ENCODE results near the gene CTXN1. TPM values are rescaled to one million over a fixed set of nuclear protein-coding genes. Genes with fewer than 3 reads are reported as not detected.
A peak's percentile ranks its signal among the peaks of the same experiment; 100 is the strongest.
"Not testable (repeated sequence)": the region's sequence is repeated elsewhere in the genome, so short reads cannot be mapped to it uniquely, and the experiment has no call there.

CTXN1 gene
- 3.1 and 7.0 TPM in 2 replicates for total RNA-seq (2014; rRNA removed; shearing (Covaris generic))
- polyA plus RNA-seq (2015; cell fraction: cytosol; rRNA removed), result 9.2 and 16.3 TPM in 2 replicates
- polyA plus RNA-seq (2015; cell fraction: nucleus; rRNA removed), result 1.8 and 3.0 TPM in 2 replicates

DNA sequence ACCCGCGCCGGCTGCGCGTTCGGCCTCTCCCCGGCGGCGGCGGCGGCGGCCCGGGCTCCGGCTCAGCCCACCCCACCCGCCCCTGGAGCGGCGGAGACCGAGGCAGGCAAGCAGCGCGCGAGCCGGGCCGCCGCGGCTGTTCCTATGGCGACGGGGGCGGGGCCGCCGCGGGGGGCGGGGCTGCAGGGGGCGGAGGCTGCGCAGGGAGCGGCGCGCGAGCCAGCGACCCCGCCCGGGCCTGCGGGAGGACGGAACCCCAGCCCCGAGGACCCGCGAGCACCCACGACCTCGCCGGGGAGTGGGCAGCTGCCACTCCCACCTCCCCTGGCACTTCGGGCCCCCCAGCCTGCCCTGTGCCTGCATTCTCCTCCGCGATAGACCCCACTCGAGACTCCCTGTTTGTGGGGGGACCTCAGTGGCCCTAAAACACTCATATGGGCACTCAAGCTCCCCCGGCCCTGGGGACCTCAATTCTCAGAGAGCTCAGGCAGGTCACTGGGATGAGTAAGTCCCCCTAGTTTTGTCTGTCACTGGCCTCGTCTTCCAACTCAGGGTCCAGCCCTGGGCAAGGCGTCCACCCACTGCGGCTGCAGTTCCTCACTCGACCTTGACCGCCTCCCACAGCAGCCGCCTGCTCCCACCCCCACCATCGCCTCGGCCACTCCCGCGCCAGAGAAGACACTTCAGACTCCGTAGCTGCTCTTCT is at the start of gene CTXN1:
CTXN1 (minus strand) TSS at position 115 of the 706 bp plus-strand sequence. CDS start 597 bp downstream, outside the sequence.
- no peak for DNase-seq (ENCODE audit: low read depth)

DNA sequence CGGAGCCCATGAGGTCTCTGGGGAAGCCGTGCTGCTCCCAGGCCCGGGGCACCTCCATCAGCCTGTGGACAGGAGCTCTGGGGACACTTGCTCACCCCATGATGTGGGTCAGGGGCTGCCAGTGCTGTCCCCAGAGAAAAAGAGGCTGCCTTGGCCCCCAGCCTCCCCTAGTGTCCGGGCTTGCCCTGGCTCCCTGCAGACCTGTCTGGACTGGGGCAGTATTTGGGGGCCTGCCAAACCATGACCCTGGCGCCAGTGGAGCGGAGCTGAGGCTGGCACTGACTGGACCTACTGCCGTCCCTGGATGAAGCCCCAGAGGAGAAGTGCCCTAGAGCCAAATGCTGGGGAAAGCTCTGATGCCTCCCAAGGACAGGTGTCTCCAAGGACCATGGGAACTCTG is 49.1 kb upstream of the CTXN1 start:
- DNase-seq (ENCODE audit: low read depth), result no peak

DNA sequence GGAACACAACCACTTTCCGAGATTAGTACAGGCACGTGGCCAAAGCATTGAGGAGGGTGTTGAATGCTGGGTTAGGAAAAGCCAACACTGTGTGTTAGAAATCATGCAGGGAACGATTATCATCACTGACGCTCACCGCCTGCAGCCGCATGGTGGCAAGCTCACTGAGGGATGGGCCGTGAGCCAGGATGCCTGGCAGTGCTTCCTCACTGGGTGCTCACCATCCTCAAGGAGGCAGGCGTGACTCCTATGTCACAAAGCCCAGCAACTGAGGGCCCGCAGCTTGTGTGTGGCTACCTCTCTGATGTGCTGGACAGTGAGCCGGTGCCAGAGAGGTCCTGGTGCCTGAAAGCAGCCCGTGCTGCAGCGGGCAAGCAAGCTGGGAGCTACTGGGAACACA is 47.9 kb upstream of the CTXN1 start:
- no peak for DNase-seq (ENCODE audit: low read depth)

DNA sequence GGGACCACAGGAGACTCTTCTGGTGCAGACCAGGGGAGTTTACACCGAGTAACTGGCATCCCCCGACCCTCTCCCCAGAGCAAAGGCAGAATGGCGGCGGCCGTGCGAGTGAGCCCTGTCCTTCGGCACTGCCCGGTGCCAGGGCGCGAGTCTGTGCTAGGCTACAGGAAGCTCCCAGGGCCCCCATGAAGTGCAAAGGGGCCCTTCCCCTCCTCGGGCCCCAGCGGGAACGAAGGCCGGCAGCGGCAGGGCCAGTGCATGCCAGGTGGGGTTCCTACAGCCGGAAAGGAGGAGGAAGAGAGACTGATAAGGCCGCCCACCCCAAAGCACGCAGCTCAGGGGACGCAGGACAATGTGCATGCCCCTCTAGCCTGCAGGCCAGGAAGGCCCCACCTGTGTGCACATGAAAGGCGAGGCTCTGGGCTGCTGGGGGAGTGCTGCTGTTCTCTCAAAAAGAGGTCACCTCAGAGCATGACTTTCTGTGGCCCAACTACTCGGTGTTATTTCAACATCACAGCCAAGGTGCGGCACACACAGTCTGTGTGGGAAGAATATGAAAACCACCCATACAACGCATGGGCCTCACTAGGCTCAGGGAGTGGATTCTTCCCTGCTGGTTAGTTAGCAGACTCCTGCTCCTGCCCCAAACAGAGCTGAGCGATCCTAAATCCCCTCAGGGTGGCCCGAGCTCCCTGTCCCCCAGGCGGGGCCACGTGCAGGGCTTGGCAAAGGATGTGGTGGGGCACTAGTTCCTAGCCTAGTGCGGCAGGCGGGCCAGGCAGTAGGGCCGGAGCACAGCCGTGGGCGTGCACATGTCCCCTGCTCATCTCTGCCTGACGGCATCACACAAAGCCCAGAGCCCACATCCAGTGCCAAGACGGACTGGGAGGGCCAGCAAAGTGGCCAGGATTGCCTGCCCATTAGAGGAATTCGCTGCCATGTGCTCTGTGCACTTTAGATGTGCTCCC is 45.9 kb upstream of the CTXN1 start:
- no peak for DNase-seq (ENCODE audit: low read depth)

DNA sequence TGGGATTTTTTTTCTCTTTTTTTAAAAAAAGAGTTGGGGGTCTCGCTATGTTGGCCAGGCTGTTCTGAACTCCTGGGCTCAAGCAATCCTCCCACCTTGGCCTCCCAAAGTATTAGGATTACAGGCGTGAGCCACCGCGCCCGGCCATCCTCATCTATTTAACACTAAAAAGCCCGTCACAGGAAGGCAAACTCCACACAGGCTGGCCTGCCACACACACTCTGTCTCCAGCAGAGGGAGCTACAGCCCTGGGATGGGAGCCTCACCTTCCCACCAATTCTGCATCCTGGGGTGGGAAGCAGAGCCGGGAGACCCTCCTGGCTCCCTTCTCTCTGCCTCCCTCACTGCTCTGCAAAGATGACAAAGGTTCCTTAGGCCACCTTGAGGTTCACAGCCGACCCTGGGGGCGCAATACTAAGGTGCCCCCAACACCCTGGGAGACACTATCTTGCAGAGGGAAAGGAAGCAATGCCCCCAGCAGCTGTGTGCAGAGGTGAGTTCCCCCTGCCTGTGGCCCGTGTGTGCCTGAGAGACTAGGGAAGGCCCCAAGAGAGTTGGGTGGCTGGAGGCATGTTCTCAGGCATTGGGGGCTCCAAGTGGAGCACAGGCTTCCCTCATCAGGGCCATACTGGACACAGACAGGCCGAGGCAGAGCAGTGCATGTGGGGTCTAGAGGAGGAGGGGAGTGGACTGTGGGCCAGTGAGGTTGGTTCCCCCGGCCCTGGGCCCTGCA is 44.9 kb upstream of the CTXN1 start:
- peak; percentile 32 for DNase-seq (ENCODE audit: low read depth)

DNA sequence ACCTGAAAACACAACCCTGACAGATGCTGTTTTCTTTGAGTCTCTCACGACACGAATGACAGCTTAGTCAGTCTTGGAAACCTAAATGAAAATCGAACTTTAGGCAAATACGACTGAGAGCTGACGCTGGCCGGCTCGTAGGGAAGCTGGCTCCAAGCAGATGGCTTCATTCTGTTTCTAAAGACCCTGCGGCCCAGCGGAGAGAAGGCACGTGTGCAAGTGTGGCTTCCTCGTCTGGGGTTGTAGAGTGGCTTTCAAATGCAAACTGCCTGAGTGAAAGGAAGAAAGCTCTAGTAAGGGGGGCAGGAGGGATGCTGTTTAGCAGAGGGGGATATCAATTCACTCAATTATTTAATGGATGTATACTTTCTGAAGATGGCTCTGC is 43.6 kb upstream of the CTXN1 start:
- no peak for DNase-seq (ENCODE audit: low read depth)

DNA sequence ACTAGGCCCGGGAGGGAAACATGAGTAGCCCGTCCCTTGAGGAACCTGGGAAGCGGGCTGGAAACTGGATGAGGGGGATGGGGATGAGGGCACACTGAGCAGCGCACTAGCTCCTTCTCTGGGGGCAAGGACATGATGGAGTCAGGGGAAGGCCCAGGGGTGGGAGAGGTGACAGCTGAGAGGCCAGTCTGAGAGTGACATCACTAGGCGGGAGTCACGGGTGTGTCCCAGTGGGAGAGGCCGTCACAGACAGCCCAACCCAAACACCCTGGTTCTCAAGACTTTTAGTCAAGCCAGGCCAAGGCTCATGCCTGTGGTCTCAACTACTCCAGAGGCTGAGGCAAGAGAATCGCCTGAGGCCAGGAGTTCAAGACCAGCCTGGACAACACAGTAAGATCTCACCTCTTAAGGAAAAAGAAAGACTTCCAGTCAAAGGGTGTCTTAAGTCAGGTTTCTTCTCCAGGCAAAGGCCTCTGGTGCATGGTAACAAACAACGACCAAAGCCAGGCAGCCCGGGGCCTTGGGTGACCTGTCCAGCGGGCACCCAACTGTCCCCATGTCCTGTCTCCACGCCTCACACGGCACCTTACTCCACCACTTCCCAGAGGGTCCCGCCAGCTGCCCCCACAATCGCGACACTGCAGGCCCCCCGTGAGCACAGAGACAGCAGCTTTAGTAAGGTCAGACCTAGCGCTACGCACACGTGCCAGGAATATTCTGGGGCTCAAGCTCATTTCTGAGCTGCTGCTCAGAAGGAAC is 43.0 kb upstream of the CTXN1 start:
- DNase-seq (ENCODE audit: low read depth), result no peak

DNA sequence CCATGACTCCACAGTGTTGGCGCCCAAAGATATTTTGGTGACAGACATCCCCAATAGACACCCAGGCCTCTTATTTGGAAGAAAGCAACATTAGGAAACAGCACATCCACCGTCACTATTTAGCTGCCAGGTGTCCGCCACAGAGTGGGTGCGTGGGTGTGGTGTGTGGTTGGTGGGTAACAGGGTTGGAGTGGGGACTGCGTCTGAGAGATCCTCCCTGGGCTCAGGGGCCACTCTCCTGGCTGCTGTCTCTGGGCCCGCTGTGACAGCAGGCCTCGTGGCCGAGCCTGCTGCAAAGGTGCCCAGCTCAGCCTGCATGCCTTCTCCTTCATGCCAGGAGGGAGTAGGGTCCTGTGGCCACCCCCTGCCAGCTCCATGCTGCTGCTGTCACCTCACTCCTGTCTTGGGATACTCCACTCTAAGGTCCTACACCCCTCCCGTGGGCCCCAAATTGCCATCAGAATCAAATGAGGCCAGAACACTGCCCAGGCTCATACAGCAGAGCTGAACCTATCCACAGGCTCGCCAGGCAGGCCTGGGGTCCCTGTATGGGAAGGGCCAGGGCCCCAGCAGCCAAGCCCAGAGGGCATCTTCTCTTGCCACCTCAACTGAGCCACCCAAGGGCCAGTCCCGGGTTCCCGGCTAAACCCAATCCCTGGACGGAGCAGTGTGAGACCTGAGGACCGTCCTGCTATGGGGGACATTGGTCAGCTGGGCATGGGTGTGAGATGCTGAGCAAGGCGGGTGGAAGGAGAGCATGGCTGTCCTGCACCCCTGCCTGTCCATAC is 42.3 kb upstream of the CTXN1 start:
- no peak for DNase-seq (ENCODE audit: low read depth)

DNA sequence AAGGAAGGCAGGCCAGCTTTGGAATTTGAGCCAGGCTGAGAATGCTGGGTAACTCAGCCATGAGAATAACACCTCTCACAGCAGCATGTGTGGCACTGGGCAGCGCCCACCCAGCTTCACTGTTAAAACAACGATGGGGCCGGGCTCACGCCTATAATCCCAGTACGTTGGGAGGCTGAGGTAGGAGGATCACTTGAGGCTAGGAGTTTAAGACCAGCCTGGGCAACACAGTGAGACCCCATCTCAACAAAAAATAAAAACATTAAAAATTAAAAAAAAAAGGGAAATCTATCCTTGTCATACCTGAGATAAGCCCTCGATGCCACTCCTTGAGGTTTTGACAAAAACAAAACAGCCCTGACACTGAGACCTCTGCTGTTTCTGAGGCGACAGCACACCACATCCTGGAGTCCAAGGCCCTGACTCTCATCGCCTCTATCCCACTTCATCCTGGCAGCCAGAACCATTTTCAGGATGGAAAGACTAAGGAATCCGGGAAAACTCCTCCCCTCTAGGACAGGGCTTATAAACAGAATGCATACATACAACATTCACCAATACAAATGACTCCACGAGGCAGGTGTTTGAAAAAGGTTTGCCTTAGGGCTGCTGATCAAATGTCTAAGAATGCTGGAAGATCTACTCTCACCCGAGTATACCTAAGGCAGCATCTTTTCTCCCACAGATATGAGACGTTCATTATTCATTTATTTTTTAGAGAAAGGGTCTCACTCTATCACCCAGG is 40.2 kb upstream of the CTXN1 start:
- no peak for DNase-seq (ENCODE audit: low read depth)

DNA sequence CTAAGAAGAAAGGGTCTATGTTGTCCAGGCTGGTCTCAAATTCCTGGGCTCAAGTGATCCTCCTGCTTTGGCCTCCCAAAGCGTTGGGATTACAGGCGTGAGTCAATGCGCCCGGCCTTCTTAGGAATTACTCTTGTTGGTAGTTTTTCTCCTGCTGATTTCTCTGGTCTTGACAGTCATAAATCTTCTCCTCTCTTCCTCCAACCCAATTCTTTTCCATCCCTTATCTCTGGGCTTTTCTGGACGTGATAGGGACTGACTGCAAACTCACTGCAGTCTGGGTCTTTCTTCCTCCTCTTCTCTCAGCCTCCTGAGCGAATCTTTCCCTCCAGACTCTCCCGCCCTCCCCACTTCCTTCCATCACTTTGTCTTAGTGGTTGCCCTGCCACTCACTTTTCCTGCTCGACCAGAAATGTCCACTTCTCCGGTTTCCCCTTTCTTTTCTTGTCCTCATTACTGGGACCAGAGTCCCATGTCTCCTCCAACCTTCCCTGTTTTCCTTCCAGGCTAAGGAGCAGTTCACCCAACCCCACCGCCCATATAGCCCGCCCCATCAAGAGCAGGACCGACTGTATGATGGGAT is 39.4 kb upstream of the CTXN1 start:
- DNase-seq (ENCODE audit: low read depth), result no peak

DNA sequence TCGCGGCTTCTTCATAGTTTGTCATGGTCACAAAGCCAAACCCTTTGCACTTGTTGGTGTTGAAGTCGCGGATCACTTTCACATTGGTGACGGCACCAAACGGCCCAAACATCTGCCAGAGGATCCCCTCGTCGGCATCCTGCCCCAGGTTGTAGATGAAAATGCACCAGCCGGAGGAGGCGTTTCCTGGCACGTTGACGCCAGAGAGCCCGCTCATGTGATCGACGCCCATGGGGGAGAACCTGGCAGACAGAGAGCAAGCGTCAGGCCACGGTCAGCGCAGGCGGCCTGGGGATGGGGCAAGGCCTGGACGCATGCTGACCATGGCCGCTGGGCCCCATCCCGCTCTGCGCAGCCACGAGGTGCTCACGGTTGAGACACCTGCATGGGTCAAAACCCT is 37.6 kb upstream of the CTXN1 start:
- DNase-seq (ENCODE audit: low read depth), result no peak

DNA sequence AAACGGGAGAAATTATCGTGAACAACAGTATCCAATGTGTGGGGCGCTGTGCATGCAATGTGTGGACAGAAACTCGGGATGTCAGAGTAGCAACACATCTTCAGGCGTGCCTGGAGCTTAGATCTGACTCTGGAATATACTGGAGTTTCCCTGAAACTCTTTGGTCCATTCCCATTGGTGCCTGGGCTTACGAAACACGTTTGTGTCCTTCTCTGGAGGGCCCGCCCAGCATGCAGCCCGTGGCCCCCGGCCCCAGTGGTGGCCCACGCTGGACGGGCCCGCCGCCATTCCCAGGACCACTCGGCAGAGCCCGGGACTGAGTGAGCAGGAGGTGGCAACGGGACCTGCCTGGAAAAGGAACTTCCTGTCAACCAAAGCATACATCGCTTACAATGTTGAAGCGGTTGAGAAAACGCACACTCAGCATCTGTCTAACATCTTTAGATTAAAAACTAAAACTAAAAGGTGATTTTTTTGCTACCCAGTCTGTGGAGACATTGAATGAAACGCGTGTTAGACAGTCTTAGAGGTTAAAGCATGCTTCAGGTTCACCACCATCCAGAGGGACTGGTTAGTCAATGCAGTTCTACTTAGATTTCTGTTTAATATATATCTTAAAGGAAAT is 36.8 kb upstream of the CTXN1 start:
- no peak for DNase-seq (ENCODE audit: low read depth)

DNA sequence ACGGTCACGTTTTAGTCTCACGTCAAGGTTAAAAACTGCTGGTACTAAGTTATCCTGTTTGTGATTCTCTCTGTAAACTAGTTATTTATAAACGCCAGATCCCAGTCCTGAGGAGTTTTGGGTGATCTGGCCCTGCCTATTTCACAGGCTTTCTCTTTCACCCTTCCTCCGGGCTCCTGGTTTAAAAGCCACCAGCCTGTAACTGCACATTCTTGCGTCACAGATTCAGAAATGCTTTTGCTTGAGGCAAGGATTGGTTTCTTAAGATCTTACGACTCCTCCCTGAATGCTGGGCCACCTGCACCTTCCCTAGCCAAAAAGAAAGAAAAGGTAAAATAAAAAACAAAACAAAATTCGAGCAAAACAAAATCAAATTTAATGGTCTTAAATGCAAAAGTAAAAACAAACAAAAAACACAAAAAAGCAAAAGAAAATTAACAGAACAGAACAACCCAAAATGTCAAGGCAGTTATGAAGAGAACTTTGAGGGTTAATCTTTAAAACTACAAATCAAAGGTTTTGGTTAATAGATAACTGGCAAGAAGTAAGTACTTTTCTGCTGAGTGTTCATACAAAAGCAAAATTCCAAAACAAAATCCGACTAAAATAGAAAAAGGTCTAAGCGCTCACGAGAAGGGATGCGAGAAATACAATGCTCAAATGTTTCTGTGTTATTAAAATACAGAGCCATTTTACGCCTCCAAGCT is 36.1 kb upstream of the CTXN1 start:
- DNase-seq (ENCODE audit: low read depth), result no peak

DNA sequence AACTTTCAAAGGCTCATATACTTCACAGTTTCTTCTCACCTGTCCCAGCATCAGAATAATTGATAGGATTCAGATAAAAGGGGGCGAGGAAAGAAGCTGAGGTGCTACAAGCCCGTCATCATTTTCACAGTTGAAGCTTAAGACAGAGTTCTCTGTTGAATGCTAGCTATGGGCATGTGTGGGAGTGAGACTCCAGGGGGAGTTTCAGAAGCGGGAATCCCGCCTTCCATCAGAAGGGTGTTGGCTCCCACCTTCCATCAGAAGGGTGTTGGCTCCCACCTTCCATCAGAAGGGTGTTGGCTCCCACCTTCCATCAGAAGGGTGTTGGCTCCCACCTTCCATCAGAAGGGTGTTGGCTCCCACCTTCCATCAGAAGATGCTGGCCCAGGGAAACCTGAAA is 35.1 kb upstream of the CTXN1 start:
- DNase-seq (ENCODE audit: low read depth), result not testable (repeated sequence)

DNA sequence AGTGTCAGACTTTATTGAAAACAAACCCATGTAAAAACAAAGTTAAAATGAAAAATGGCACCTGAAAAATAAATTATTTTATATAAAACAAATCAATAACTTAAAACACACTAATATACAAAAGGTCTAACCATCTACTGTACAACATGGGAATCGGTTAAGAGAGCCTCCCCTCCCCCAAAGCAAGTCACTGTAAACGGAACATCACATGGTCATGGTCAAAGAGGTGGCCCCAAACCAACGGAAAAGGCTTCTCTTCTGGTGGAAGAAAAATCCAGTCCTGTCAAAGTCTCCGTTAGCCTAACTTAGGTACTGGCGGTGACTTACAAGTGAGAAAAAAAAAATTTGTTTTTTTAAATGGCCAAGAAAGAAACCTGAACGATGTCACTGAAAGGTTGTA is 33.3 kb upstream of the CTXN1 start:
- DNase-seq (ENCODE audit: low read depth), result no peak

DNA sequence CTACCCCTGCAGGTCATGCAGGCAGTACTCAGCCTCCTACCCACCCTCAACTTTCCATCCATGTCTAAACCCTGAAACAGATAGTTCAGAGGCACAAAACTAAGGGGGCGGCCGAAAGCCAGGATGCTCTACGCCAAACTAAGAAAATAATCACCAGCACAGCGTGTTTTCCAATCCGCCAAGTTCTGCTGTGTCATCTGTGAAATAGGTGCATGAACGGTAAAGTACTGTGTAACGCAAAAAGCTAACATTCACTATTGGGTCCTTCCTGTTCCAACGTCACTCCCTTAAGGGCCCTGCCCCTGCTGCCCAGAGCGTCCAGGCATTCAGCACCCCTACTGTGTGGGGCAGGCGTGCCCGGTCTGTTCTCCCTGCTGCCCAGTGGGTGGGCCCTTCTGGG is 29.8 kb upstream of the CTXN1 start:
- DNase-seq (ENCODE audit: low read depth), result no peak

DNA sequence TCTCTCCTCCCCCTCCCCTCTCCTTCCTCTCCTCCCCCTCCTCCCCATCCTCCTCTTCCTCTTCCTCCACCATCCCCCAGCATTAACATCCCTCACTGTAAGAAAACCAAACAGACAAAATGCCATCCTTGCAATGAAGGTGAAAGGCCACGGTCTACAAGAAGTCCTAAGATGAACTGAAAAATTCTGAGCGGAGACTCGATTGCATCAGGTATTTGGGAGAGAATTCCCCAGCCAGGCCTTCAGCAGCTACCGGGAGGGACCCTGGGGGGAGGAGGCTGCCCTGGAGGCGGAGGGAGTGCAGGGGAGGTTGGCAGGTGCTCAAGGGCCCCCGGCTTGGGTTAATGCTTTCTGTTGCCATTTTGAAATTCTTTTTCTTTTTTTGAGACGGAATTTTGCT is 27.6 kb upstream of the CTXN1 start:
- DNase-seq (ENCODE audit: low read depth), result no peak

DNA sequence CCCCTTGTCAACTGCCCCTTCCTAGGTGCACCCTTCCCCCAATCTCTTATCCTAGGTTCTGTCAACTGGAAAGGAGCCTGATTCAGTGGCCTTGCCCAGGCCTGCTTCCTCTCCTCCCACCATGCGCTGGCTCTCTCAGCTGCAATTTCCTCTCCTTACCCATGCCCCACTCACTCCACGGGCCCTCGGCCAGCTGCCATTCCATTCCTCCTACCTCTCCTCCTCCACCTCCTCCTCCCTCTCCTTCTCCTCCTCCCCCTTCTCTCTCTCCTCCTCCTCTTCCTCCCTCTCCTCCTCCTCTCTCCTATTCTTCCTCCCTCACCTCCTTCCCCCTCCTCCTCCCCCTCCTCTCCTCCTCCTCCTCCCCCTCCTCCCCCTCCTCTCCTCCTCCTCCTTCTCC is 27.1 kb upstream of the CTXN1 start:
- peak; percentile 30 for DNase-seq (ENCODE audit: low read depth)
